ENCODE data around the gene ABCF1. TPM values are rescaled to one million over a fixed set of nuclear protein-coding genes. Genes with fewer than 3 reads are reported as not detected.

ABCF1 gene
- 82.3 and 83.9 TPM in 2 replicates for polyA plus RNA-seq

GRCh38 chr6:30571075-30571761 is at the start of gene ABCF1:
Gene ABCF1 (plus strand): TSS chr6:30571442. CDS start chr6:30571488, 46 bp downstream.

GRCh38 chr6:30556066-30556905 is 15.0 kb upstream of the ABCF1 start, which contains the start of gene GNL1:
Gene GNL1 (minus strand): TSS chr6:30556489. CDS start chr6:30556203, 286 bp downstream.

GRCh38 chr6:30556906-30557682 is 14.1 kb upstream of the ABCF1 start, which contains the start of gene PRR3:
Gene PRR3 (plus strand): TSS chr6:30557295. CDS start chr6:30557345, 50 bp downstream.

GRCh38 chr6:30616811-30617564 is 45.7 kb downstream of the ABCF1 start, which contains the start of gene PPP1R10:
Gene PPP1R10 (minus strand): TSS chr6:30617243. CDS start chr6:30609944, 7,299 bp downstream.

GRCh38 chr6:30617565-30618269 is 46.5 kb downstream of the ABCF1 start, which contains the start of gene MRPS18B:
Gene MRPS18B (plus strand): TSS chr6:30617840. CDS start chr6:30617866, 26 bp downstream.

GRCh38 chr6:30626484-30627366 is 55.5 kb downstream of the ABCF1 start, which contains the start of gene ATAT1:
Gene ATAT1 (plus strand): TSS chr6:30626874.

Other genes with a start within 250 kb of the ABCF1 start
- gene TRIM39, start 244.5 kb upstream of the ABCF1 start, polyA plus RNA-seq, result 1.7 and 2.1 TPM in 2 replicates
- gene RPP21, start 226.3 kb upstream of the ABCF1 start, polyA plus RNA-seq, result 76.2 and 114 TPM in 2 replicates
- 1.2 and 1.7 TPM in 2 replicates for gene HLA-E, start 81.9 kb upstream of the ABCF1 start, polyA plus RNA-seq
- 7.4 and 8.5 TPM in 2 replicates for gene GNL1, start 15.0 kb upstream of the ABCF1 start, polyA plus RNA-seq
- gene PRR3, start 14.1 kb upstream of the ABCF1 start, polyA plus RNA-seq, result 5.1 and 9.6 TPM in 2 replicates
- gene PPP1R10, start 45.8 kb downstream of the ABCF1 start, polyA plus RNA-seq, result 28.5 and 31.5 TPM in 2 replicates
- 44.7 and 48.8 TPM in 2 replicates for gene MRPS18B, start 46.4 kb downstream of the ABCF1 start, polyA plus RNA-seq
- 18.2 and 19.7 TPM in 2 replicates for gene ATAT1, start 55.4 kb downstream of the ABCF1 start, polyA plus RNA-seq
- gene C6orf136, start 75.7 kb downstream of the ABCF1 start, polyA plus RNA-seq, result 148 and 276 TPM in 2 replicates
- 6.8 and 13.8 TPM in 2 replicates for gene DHX16, start 101.6 kb downstream of the ABCF1 start, polyA plus RNA-seq
- 1.7 and 1.9 TPM in 2 replicates for gene PPP1R18, start 115.2 kb downstream of the ABCF1 start, polyA plus RNA-seq
- gene NRM, start 119.5 kb downstream of the ABCF1 start, polyA plus RNA-seq, result 0.53 and 1.5 TPM in 2 replicates
- 1.9 and 5.6 TPM in 2 replicates for gene MDC1, start 145.8 kb downstream of the ABCF1 start, polyA plus RNA-seq
- gene TUBB, start 148.9 kb downstream of the ABCF1 start, polyA plus RNA-seq, result 159 and 174 TPM in 2 replicates
- gene FLOT1, start 171.2 kb downstream of the ABCF1 start, polyA plus RNA-seq, result 34.3 and 35.3 TPM in 2 replicates
- 2.5 and 2.7 TPM in 2 replicates for gene IER3, start 173.1 kb downstream of the ABCF1 start, polyA plus RNA-seq